BJ (cell line): ENCODE measurements around the gene ACOT9. TPM values are rescaled to one million over a fixed set of nuclear protein-coding genes. Genes with fewer than 3 reads are reported as not detected.
"Not testable (repeated sequence)": the region's sequence is repeated elsewhere in the genome, so short reads cannot be mapped to it uniquely, and the experiment has no call there.

Experiments
- CTCF ChIA-PET: fragments of 350-600 bp; formaldehyde crosslinking; extraction: SDS; loops from one replicate; lab custom pipeline; 2021; ENCODE audit warnings: antibody characterized with exemption, inconsistent platforms; lab: Yijun Ruan, JAX
- POLR2A ChIA-PET: fragments of 300-600 bp; sonication (Branson Sonifier 250); formaldehyde crosslinking; extraction: SDS; loops from one replicate; lab custom pipeline; 2021; ENCODE audit warnings: antibody characterized with exemption; lab: Charles Lee
- DNase-seq: peaks from one replicate; pipeline ENCODE4 v3.0.0-alpha.2; 2011; ENCODE audit warnings: low read depth
- H3K27me3 ChIP-seq: 2 replicates; pipeline ENCODE4 v1.6.0; 2011; ENCODE audit warnings: low read length; ENCODE audit not compliant: control insufficient read depth, insufficient read depth
- H3K36me3 ChIP-seq: 2 replicates; pipeline ENCODE4 v1.5.1; 2011; ENCODE audit warnings: low read length; ENCODE audit not compliant: control insufficient read depth, insufficient read depth
- H3K4me3 ChIP-seq: 2 replicates; pipeline ENCODE4 v1.5.1; 2011; ENCODE audit warnings: low read depth, mild to moderate bottlenecking, control low read depth, low read length
- polyA plus RNA-seq: library from polyadenylated mRNA; depleted of rRNA; stranded (reverse); fragments of >200 nt; gene quantifications from 2 replicates; pipeline ENCODE4 v1.2.3, GENCODE V29; 2011
- TF ChIP-seq, protein P1 (sequence below): IDR thresholded peaks from 2 replicates; pipeline ENCODE4 v1.5.1; 2011; ENCODE audit warnings: low read depth, mild to moderate bottlenecking, control low read depth, inconsistent platforms, low read length, moderate library complexity; ENCODE audit not compliant: insufficient read depth

The ACOT9 gene
- polyA plus RNA-seq, 1 experiment: 27.7 TPM

DNA sequence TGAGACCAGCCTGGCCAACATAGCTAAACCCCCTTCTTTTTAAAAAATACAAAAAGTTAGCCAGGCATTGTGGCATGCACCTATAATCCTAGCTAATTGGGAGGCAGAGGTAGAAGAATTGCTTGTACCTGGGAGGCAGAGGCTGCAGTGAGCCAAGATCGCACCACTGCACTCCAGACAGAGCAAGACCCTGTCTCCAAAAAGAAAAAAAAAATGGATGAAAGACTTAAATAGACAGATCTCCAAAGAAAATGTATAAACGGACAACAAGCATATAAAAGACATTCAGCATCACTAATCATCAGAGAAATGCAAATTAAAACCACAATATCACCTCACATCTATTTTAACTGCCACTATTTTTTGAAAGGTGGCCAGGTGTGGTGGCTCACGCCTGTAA, 33.3 kb upstream of the ACOT9 start:
- POLR2A ChIA-PET: no interaction called here
- DNase-seq: no peak
- Histone ChIP-seq H3K27me3 (no peaks in the 10 kb centered on the region), H3K4me3 (no peak overlapping the region), H3K36me3 (no peaks in the 10 kb centered on the region)
- CTCF ChIA-PET: no interaction called here
- TF ChIP-seq, protein P1, sequence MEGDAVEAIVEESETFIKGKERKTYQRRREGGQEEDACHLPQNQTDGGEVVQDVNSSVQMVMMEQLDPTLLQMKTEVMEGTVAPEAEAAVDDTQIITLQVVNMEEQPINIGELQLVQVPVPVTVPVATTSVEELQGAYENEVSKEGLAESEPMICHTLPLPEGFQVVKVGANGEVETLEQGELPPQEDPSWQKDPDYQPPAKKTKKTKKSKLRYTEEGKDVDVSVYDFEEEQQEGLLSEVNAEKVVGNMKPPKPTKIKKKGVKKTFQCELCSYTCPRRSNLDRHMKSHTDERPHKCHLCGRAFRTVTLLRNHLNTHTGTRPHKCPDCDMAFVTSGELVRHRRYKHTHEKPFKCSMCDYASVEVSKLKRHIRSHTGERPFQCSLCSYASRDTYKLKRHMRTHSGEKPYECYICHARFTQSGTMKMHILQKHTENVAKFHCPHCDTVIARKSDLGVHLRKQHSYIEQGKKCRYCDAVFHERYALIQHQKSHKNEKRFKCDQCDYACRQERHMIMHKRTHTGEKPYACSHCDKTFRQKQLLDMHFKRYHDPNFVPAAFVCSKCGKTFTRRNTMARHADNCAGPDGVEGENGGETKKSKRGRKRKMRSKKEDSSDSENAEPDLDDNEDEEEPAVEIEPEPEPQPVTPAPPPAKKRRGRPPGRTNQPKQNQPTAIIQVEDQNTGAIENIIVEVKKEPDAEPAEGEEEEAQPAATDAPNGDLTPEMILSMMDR: no peak

DNA sequence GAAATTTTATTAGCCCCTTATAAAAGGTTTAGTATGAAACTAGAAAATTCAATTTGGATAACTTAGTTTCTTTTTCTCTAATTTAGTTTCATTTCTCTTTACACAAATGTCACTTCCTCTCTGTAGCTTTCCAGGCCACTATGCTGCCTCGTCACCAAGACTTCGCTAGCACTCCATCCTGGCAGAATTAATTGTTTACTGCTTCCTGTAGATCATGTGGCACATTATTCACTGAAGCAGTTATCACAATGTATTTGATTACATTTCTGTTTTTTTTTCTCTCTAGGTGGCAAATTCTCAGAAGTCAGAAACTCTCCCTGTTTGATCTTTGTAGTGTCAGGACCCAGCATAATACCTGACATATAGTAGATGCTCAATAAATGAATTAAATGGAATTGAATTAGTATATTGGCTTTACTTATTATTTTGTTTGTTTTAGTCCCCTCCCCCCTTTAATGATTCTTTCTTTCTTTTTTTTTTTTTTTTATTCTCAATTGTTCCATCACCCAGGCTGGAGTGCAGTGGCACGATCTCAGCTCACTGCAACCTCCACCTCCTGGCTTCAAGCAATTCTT, 30.6 kb upstream of the ACOT9 start:
- TF ChIP-seq, protein P1: no peak
- POLR2A ChIA-PET: no interaction called here
- H3K4me3 ChIP-seq: no peak overlapping the region
- no peak for DNase-seq
- no peaks in the 10 kb centered on the region for H3K36me3 ChIP-seq
- CTCF ChIA-PET: no interaction called here
- H3K27me3 ChIP-seq: no peaks in the 10 kb centered on the region

DNA sequence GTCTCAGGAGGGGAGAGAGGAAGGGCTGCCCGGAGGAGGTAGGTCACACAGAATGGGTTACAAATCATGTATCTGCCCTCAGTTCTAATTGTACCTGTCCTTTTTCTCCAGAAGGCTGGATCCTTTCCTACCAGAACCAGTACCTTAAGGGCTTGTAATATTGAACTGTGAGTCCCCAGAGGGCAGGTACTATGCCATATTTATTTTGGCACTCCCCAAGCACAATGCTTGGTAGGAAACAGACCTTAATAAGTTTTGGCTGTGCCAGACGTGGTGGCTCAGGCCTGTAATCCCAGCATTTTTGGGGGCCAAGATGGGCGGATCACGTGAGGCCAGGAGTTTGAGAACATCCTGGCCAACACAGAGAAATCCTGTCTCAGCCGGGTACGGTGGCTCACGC, 28.0 kb upstream of the ACOT9 start:
- H3K27me3 ChIP-seq, CTCF ChIA-PET, H3K36me3 ChIP-seq, POLR2A ChIA-PET, DNase-seq, H3K4me3 ChIP-seq: not testable (repeated sequence)

DNA sequence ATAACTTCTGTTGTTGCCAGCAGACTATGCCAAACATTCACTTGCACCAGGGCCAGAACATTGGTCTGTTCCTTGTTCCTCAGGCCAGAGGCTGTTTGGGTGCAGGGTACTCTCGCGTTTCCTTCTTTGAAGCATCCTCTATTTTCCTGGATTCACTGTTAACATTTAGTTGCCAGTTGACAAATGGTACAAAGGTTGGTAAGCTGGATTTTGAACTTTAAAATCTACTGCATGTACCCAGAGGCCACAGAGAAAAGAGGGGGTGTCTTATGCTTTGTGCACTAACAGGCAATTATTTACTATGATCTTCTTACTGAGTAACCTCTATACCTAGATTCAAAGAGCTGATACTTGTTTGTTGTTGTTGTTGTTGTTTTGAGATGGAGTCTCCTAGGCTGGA, 27.1 kb upstream of the ACOT9 start:
- H3K27me3 ChIP-seq: no peaks in the 10 kb centered on the region
- POLR2A ChIA-PET: no interaction called here
- no peak overlapping the region for H3K4me3 ChIP-seq
- H3K36me3 ChIP-seq: no peaks in the 10 kb centered on the region
- no peak for DNase-seq
- TF ChIP-seq, protein P1: no peak
- CTCF ChIA-PET: no interaction called here

DNA sequence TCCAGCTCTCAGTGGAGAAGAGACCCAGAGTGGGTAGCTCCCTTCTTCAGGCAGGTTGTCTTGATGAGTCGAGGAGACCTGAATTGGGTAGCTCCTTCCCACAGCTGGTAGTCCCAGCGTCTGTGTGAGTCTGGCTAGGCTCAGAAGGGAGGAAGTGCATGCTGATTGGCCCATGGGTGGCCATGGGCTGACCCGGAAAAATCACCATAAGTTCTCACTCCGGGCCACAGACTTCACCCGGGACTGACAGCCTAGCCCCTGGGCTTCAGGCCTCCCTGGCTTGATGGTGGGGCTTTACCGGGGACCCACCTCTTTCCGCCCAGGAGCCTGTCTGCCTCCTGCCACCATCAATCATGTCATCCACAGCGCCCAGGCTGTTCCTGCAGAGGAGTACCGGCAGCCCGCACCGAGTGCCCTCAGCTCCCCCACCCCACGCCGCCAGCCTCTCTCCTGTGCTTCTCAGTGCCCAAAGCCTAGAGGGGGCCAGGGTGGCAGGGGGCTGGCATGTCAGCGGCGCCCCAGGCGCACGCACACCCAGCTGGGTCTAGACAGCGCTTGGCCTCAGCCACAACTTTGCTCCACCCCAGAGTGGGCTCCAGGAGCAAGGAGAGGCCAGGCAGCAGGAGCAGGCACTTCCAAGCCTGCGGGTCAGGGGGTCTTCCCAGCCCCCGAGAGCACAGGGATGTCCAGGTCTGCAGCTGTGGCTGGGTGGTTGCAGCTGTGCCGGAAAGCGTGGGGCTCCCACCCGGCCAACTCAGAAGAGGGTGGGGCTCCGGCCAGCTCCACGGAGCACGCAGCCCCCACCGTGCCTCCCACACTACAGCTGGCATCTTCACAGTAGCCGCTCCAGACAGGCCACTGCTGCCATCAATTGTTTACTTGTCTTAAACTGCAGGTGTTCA, 23.8 kb upstream of the ACOT9 start:
- H3K36me3 ChIP-seq: no peaks in the 10 kb centered on the region
- DNase-seq: no peak
- TF ChIP-seq, protein P1: no peak
- no peaks in the 10 kb centered on the region for H3K27me3 ChIP-seq
- CTCF ChIA-PET: interaction anchor here (0.5 kb wide), 1 partner anchor 13 kb away, joined by 6 read pairs; no protein-coding TSS in a partner anchor
- H3K4me3 ChIP-seq: no peak overlapping the region
- POLR2A ChIA-PET: no interaction called here
